Measurements from ENCODE around the gene SPPL3.

Gene SPPL3

DNA sequence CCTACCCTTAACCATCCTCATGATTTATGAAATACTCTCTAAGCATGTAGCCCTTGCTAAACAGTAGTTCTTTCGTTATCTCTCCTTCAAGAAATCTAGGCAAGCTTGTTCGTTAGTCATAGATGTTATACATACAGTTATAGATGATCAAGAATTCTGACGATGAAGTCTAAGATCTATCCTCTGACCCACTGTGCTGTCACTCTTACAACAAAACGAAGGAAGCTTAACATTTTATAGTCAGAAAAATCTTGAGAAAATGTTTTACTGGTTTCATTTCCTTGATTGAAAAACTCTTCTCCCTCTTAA is 68.9 kb downstream of the SPPL3 start:
- Histone ChIP-seq H3K36me3 (ENCODE audit: control insufficient read depth, insufficient read depth, low read length) (no peaks in the 10 kb centered on the region), H3K27me3 (replicated peaks; ENCODE audit: control insufficient read depth, insufficient read depth, low read length) (no peaks in the 10 kb centered on the region), H3K4me3 (replicated peaks; ENCODE audit: low read depth, low read length) (no peak overlapping the region)
- no peak for TF ChIP-seq CTCF (IDR thresholded peaks at IDR 0.05; ENCODE audit: insufficient read depth, low read length, poor library complexity, severe bottlenecking)
- DNase-seq (ENCODE audit: extremely low read depth, insufficient read length), result no peak

- no peak for DNase-seq (ENCODE audit: extremely low read depth, insufficient read length)
Observed at GRCh38 chr12:120834489-120835303, 69.5 kb downstream of the SPPL3 start.

GRCh38 chr12:120833849-120834248 is 70.3 kb downstream of the SPPL3 start:
- DNase-seq (ENCODE audit: extremely low read depth, insufficient read length), result no peak
- H3K27me3 ChIP-seq (replicated peaks; ENCODE audit: control insufficient read depth, insufficient read depth, low read length), result no peaks in the 10 kb centered on the region
- peak overlapping the region; percentile 10 for H3K4me3 ChIP-seq (replicated peaks; ENCODE audit: low read depth, low read length)
- TF ChIP-seq CTCF (IDR thresholded peaks at IDR 0.05; ENCODE audit: insufficient read depth, low read length, poor library complexity, severe bottlenecking), result no peak
- H3K36me3 ChIP-seq (ENCODE audit: control insufficient read depth, insufficient read depth, low read length), result no peaks in the 10 kb centered on the region

More at GRCh38 chr12:120834489-120835303, 69.5 kb downstream of the SPPL3 start:
- Histone ChIP-seq H3K27me3 (replicated peaks; ENCODE audit: control insufficient read depth, insufficient read depth, low read length) (no peaks in the 10 kb centered on the region), H3K36me3 (ENCODE audit: control insufficient read depth, insufficient read depth, low read length) (no peaks in the 10 kb centered on the region), H3K4me3 (replicated peaks; ENCODE audit: low read depth, low read length) (peak overlapping the region; percentile 10)
- no peak for TF ChIP-seq CTCF (IDR thresholded peaks at IDR 0.05; ENCODE audit: insufficient read depth, low read length, poor library complexity, severe bottlenecking)

DNA sequence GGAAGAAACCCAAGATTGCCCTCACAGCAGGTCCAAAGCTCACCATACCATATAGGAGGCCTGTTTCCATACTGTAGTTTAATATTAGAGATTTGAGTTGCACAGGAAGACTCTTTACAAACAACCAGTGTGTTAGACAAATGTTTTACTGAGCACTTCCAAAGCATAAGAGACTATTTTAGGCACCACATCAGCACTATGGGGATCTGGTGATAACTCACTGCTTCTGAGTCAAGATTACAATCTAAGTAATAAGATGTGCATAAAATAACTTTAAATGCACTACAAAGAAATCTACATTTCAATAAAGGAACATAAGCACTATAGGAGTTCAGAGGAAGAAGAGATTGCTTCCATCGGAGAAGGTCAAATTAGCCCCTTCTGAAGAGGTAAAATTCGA is 71.4 kb downstream of the SPPL3 start:
- Histone ChIP-seq H3K36me3 (ENCODE audit: control insufficient read depth, insufficient read depth, low read length) (no peaks in the 10 kb centered on the region), H3K4me3 (replicated peaks; ENCODE audit: low read depth, low read length) (no peak overlapping the region), H3K27me3 (replicated peaks; ENCODE audit: control insufficient read depth, insufficient read depth, low read length) (no peaks in the 10 kb centered on the region)
- no peak for DNase-seq (ENCODE audit: extremely low read depth, insufficient read length)
- TF ChIP-seq CTCF (IDR thresholded peaks at IDR 0.05; ENCODE audit: insufficient read depth, low read length, poor library complexity, severe bottlenecking), result no peak

- no peaks in the 10 kb centered on the region for H3K27me3 ChIP-seq (replicated peaks; ENCODE audit: control insufficient read depth, insufficient read depth, low read length)
- DNase-seq (ENCODE audit: extremely low read depth, insufficient read length), result no peak
- no peak for TF ChIP-seq CTCF (IDR thresholded peaks at IDR 0.05; ENCODE audit: insufficient read depth, low read length, poor library complexity, severe bottlenecking)
- H3K4me3 ChIP-seq (replicated peaks; ENCODE audit: low read depth, low read length), result no peak overlapping the region
- H3K36me3 ChIP-seq (ENCODE audit: control insufficient read depth, insufficient read depth, low read length), result no peaks in the 10 kb centered on the region
Observed at GRCh38 chr12:120831648-120832267, 72.4 kb downstream of the SPPL3 start.
